Measurements from ENCODE around the gene TNIP1.

The TNIP1 gene

GRCh38 chr5:151075698-151076331 lies 5.0 kb downstream of the TNIP1 start:
- Histone ChIP-seq H3K27ac (ENCODE audit: low read length) (no peak overlapping the region), H3K36me3 (ENCODE audit: insufficient read depth, low read length) (peaks cover 27% of the 10 kb centered on the region), H3K4me1 (ENCODE audit: insufficient read depth, low read length) (peaks cover 25% of the 10 kb centered on the region), H3K4me2 (ENCODE audit: insufficient read depth, low read length) (no peak overlapping the region), H3K9me3 (ENCODE audit: insufficient read depth, low read length, severe bottlenecking) (no peaks in the 10 kb centered on the region), H3K27me3 (ENCODE audit: insufficient read depth, low read length, poor library complexity) (no peaks in the 10 kb centered on the region), H4K20me1 (ENCODE audit: insufficient read depth, low read length) (peaks cover 54% of the 10 kb centered on the region), H3K79me2 (ENCODE audit: insufficient read depth, low read length) (peaks cover 100% of the 10 kb centered on the region), H2AFZ (ENCODE audit: low read depth, low read length) (no peak overlapping the region), H3K4me3 (ENCODE audit: low read depth in 1 of 2, low read length in 2 of 2) (no peak overlapping the region), H3K9ac (ENCODE audit: low read depth, low read length) (no peak overlapping the region)
- no peak for TF ChIP-seq EZH2 (IDR thresholded peaks at IDR 0.05; ENCODE audit: borderline replicate concordance, low read depth, low read length, severe bottlenecking)
- TF ChIP-seq CTCF (IDR thresholded peaks at IDR 0.05; ENCODE audit: borderline replicate concordance, extremely low read depth, low read length, poor library complexity, severe bottlenecking), result no peak
- ATAC-seq (ENCODE audit: insufficient read depth, low read depth) (no peak), DNase-seq (no peak)

- peaks cover 58% of the 10 kb centered on the region for H4K20me1 ChIP-seq (ENCODE audit: insufficient read depth, low read length)
- H3K4me2 ChIP-seq (ENCODE audit: insufficient read depth, low read length), result no peak overlapping the region
- H3K36me3 ChIP-seq (ENCODE audit: insufficient read depth, low read length), result peaks cover 25% of the 10 kb centered on the region
- H3K27ac ChIP-seq (ENCODE audit: low read length), result no peak overlapping the region
- H3K9ac ChIP-seq (ENCODE audit: low read depth, low read length), result no peak overlapping the region
- H3K27me3 ChIP-seq (ENCODE audit: insufficient read depth, low read length, poor library complexity), result no peaks in the 10 kb centered on the region
- TF ChIP-seq EZH2 (IDR thresholded peaks at IDR 0.05; ENCODE audit: borderline replicate concordance, low read depth, low read length, severe bottlenecking) (no peak), CTCF (IDR thresholded peaks at IDR 0.05; ENCODE audit: borderline replicate concordance, extremely low read depth, low read length, poor library complexity, severe bottlenecking) (no peak)
- peaks cover 100% of the 10 kb centered on the region for H3K79me2 ChIP-seq (ENCODE audit: insufficient read depth, low read length)
- DNase-seq, result no peak
- H3K4me1 ChIP-seq (ENCODE audit: insufficient read depth, low read length), result peaks cover 18% of the 10 kb centered on the region
- H3K4me3 ChIP-seq (ENCODE audit: low read depth in 1 of 2, low read length in 2 of 2), result no peak overlapping the region
- no peak for ATAC-seq (ENCODE audit: insufficient read depth, low read depth)
- H2AFZ ChIP-seq (ENCODE audit: low read depth, low read length), result no peak overlapping the region
- no peaks in the 10 kb centered on the region for H3K9me3 ChIP-seq (ENCODE audit: insufficient read depth, low read length, severe bottlenecking)
Observed at GRCh38 chr5:151074557-151074956, 6.3 kb downstream of the TNIP1 start.

- Histone ChIP-seq H3K4me2 (ENCODE audit: insufficient read depth, low read length) (no peak overlapping the region), H3K9me3 (ENCODE audit: insufficient read depth, low read length, severe bottlenecking) (no peaks in the 10 kb centered on the region), H3K4me1 (ENCODE audit: insufficient read depth, low read length) (peaks cover 5% of the 10 kb centered on the region), H3K27me3 (ENCODE audit: insufficient read depth, low read length, poor library complexity) (no peaks in the 10 kb centered on the region), H3K4me3 (ENCODE audit: low read depth in 1 of 2, low read length in 2 of 2) (no peak overlapping the region), H4K20me1 (ENCODE audit: insufficient read depth, low read length) (peaks cover 62% of the 10 kb centered on the region), H3K79me2 (ENCODE audit: insufficient read depth, low read length) (peaks cover 100% of the 10 kb centered on the region), H3K27ac (ENCODE audit: low read length) (no peak overlapping the region), H3K36me3 (ENCODE audit: insufficient read depth, low read length) (peaks cover 20% of the 10 kb centered on the region), H2AFZ (ENCODE audit: low read depth, low read length) (no peak overlapping the region), H3K9ac (ENCODE audit: low read depth, low read length) (no peak overlapping the region)
- DNase-seq, result no peak
- TF ChIP-seq EZH2 (IDR thresholded peaks at IDR 0.05; ENCODE audit: borderline replicate concordance, low read depth, low read length, severe bottlenecking) (no peak), CTCF (IDR thresholded peaks at IDR 0.05; ENCODE audit: borderline replicate concordance, extremely low read depth, low read length, poor library complexity, severe bottlenecking) (no peak)
- ATAC-seq (ENCODE audit: insufficient read depth, low read depth), result no peak
Observed at GRCh38 chr5:151073280-151073679, 7.6 kb downstream of the TNIP1 start.

Measured in DND-41 (cell line).